COLO668 (cell line): ENCODE measurements around the gene TMEM116.
"Not testable (repeated sequence)": the region's sequence is repeated elsewhere in the genome, so short reads cannot be mapped to it uniquely, and the experiment has no call there.

Source experiments
- DNase-seq: peaks from one replicate; lab custom pipeline; 2025; ENCODE audit not compliant: unreplicated experiment; lab: John Stamatoyannopoulos, UW

Gene TMEM116

DNA sequence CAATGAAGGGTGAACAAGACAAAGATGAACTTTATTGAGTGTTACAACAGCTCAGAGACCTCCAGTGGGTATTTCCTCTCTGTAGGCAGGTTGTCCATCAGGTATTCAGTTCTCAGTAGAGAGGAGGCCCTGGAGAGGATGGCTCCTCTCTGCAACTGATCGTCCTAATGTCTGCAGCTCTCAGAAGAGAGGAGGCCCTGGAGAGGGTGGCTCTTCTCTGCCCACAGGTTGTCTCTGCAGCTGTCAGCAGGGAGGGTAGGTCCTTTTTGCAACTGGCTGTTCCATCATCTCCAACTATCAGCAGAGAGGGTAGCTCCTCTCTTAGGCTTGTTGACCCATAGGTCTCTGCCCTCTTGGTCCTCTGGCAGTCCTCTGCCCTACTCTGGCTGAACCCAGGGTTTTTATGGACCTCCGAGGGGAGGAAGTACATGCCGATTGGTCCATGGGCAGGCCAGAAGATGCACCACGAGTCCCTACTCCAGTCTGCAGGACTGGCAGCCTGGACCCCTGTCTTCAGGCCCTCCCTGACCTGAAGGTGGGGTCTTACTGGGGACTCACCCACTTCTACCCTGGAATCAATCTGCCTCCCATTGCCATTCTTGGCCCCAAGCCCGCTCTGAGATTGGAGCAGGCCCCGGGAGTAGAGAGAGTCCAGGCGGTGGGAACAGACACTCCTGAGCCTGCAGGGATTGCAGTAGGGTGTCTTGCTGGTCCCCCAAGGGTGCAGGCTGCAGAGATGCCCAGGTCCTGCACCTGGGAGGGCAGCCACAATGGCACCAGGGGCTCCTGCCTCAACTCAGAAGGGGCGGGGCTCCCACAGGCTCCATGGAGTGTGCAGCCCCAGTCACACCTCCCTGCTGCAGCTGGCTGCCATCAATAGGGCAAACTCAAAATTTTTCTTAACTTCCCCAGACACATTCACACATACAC lies 2.3 kb downstream of the TMEM116 start:
- DNase-seq: no peak

DNA sequence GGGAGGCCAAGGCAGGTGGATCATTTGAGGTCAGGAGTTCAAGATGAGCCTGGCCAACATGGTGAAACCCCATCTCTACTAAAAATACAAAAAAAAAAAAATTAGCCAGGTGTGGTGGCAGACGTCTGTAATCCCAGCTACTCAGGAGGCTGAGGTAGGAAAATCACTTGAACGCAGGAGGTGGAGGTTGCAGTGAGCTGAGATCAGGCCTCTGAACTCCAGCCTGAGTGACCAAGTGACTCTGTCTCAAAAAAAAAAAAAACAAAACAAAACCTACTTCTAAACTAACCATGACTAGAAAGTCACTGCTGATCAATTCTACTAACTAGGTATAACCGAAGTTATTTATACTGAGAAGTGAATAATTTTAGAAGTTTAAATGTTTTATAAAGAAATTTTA lies 3.4 kb downstream of the TMEM116 start:
- not testable (repeated sequence) for DNase-seq

- no peak for DNase-seq
Observed at GRCh38 chr12:112008918-112009317, 4.0 kb downstream of the TMEM116 start.

DNA sequence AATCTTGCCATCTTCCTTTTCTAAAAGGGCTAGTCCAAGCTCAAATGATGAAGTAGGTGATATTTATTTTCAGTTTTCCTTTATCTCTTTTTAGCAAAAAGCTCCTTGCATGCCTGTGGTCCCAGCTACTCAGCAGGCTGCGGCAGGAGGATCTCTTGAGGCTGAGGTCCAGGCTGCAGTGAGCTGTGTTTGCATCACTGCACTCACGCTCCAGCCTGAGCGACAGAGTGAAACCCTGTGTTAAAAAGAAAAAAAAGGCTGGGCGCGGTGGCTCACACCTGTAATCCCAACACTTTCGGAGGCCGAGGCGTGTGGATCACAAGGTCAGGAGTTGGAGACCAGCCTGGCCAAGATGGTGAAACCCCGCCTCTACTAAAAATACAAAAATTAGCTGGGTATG lies 5.0 kb downstream of the TMEM116 start:
- no peak for DNase-seq

- no peak for DNase-seq
Observed at GRCh38 chr12:112005419-112006395, 7.3 kb downstream of the TMEM116 start.

- DNase-seq: no peak
Observed at GRCh38 chr12:112004041-112004440, 8.9 kb downstream of the TMEM116 start.

- no peak for DNase-seq
Observed at GRCh38 chr12:112001576-112001975, 11.4 kb downstream of the TMEM116 start.

GRCh38 chr12:112000820-112001219 lies 12.1 kb downstream of the TMEM116 start:
- DNase-seq: no peak

DNA sequence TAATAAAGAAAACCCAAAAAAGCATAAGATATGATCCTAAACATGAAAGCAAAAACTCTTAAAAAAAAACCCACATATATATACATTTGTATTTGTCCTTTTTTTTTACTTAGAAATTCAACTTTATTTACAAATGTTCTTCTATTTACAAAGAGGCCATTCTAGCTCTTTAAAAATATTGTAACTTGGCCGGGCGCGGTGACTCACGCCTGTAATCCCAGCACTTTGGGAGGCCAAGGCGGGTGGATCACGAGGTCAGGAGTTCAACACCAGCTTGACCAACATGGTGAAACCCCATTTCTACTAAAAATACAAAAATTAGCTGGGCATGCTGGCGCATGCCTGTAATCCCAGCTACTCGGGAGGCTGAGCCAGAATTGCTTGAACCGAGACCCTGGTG lies 13.8 kb downstream of the TMEM116 start:
- not testable (repeated sequence) for DNase-seq

GRCh38 chr12:111998015-111998414 lies 14.9 kb downstream of the TMEM116 start:
- DNase-seq: no peak

DNA sequence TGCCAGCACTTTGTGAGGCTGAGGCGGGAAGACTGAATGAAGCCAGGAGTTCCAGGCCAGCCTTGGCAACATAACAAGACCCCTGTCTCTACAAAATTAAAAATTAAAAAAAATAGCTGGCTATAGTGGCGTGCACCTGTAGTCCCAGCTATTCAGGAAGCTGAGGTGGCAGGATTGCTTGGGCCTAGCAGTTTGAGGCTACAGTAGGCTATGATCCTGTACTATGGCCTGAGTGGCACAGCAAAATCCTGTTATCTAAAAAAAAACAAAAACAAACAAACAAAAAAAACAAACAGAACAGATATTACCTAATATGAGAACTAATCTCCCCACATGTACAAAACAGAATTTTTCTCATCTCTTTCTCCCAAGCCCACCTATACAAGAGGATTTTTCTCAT lies 15.7 kb downstream of the TMEM116 start:
- DNase-seq: no peak

DNA sequence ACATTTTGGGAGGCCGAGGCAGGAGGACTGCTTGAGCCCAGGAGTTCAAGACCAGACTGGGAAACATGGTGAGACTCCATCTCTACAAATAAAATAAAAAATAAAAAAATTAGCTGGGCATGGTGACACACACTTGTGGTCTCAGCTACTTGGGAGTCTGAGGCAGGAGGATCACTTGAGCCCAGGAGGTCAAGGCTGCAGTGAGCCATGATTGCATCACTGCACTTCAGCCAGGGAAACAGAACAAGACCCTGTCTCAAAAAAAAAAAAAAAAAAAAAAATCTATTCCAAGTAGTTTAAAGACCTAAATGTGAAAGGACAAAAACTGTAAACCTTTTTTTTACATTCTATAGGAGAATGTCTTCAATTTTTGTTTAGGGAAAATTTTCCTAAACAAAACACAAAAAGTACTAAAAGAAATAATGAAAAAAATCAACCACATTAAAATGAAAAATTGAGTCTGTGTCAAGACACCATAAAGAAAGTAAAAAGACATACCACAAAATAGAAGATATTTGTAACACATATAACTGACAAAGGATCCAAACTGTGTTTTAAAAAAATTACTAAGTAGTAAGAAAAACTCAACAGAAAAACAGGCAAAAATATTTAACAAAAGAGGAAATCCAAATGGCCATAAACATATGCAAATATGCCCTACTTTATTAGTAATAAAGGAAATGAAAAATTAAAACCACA lies 17.0 kb downstream of the TMEM116 start:
- no peak for DNase-seq

GRCh38 chr12:111994211-111995111 lies 18.5 kb downstream of the TMEM116 start:
- not testable (repeated sequence) for DNase-seq

DNA sequence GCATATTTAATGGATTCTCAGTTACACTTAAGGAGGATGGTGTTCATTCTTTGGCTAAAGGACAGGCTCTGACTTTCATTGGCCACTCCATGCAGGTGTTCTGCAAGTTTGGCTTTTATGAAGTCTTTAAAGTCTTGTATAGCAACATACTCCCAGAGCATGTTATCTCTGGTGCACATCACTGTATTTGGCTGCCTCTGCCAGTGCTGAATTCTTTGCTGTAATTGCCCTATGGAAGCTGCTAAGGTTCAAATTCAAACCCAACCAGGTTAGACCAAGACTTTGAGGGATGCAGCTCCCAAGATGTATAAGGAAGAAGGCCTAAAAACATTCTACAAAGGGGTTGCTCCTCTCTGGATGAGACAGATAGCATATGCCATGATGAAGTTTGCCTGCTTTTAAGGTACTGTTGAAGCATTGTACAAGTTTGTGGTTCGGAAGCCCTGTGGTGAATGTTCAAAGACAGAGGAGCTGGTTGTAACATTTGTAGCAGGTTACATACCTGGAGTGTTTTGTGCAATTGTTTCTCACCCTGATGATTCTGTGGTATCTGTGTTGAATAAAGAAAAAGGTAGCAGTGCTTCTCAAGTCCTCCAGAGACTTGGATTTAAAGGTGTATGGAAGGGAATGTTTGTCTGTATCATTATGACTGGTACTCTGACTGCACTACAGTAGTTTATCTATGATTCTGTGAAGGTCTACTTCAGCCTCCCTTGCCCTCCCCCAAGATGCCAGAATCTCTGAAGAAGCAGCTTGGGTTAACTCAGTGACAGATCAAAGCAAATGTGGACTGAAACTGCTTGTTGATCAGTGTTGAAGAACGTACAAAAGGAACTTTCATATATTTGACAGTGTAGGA lies 19.4 kb downstream of the TMEM116 start:
- no peak for DNase-seq

DNA sequence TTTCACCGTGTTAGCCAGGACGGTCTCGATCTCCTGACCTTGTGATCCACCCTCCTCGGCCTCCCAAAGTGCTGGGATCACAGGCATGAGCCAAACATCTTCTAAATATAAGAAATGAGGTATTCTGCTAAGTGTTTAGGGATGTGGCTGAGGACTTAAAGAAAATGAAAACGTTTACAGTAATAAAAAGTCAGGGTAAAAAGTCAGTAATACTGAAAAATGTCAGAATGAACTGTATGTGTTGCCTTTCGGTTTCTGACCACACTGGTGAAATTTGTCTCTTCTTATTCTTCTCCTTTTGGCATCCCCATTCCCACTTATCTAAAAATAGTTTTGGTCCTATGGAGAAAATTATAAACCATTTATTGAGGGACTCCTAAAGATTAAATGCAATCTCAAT lies 20.5 kb downstream of the TMEM116 start:
- DNase-seq: no peak

DNA sequence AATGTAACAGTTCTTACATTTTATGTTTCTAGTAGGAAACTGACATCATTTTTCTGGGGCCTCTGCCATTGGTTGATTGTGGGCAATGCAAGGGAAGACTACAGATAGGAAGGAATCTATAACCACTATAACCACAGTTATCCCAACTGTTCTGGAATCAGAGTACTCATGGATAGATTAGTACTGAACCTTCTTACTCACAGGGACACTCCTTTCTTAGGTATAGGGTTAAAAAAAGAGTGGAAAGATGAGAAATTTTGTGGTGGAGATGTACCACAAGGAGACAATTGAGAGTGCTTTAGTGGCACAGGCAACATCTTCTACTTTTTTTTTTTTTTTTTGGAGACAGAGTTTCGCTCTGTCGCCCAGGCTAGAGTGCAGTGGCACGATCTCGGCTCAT lies 21.0 kb downstream of the TMEM116 start:
- no peak for DNase-seq

GRCh38 chr12:111991535-111991934 lies 21.4 kb downstream of the TMEM116 start:
- no peak for DNase-seq

- DNase-seq: no peak
Observed at GRCh38 chr12:111984820-111985219, 28.1 kb downstream of the TMEM116 start.

- no peak for DNase-seq
Observed at GRCh38 chr12:111981987-111982386, 31.0 kb downstream of the TMEM116 start.
